Stimulated activated naive B cell treated with anti-CD40 and anti-IgM and Interleukin-4, amounts not matched to agents 10 μg/mL and 1 μg/mL and 100 μg/mL, for 72 hours (primary cell): ENCODE results near the gene TRIM54.

ENCODE experiments used
- ATAC-seq, 2 donors: fragments of 150-1000 bp; cut with Tn5 transposase; replicated peaks; 2 replicates each; pipeline ENCODE4 v1.10.0; 2021; ENCODE audit warnings: moderate library complexity in 1 of 2
- DNase-seq: peaks from one replicate; pipeline ENCODE4 v3.0.0; 2021
- H3K27ac Mint-ChIP-seq: one replicate; pipeline ENCODE4 v1.8.0; 2022; ENCODE audit warnings: mild to moderate bottlenecking, mixed read lengths
- H3K27me3 Mint-ChIP-seq, 2 donors: one replicate each; pipeline ENCODE4 v1.8.0; 2022; ENCODE audit warnings: mixed read lengths in 2 of 2
- H3K36me3 Mint-ChIP-seq, 2 donors: one replicate each; pipeline ENCODE4 v1.8.0; 2022; ENCODE audit warnings: mixed read lengths in 2 of 2, mild to moderate bottlenecking in 1 of 2
- H3K4me1 Mint-ChIP-seq, 2 donors: one replicate each; pipeline ENCODE4 v1.8.0; 2022; ENCODE audit warnings: mixed read lengths in 2 of 2, mild to moderate bottlenecking in 1 of 2
- H3K4me3 Mint-ChIP-seq, 2 donors: one replicate each; pipeline ENCODE4 v1.8.0; 2022; ENCODE audit warnings: mild to moderate bottlenecking in 2 of 2, mixed read lengths in 2 of 2, moderate library complexity in 1 of 2
- H3K9me3 Mint-ChIP-seq, 2 donors: one replicate each; pipeline ENCODE4 v1.8.0; 2022; ENCODE audit warnings: mixed read lengths in 2 of 2, mild to moderate bottlenecking in 1 of 2

TRIM54 gene, protein sequence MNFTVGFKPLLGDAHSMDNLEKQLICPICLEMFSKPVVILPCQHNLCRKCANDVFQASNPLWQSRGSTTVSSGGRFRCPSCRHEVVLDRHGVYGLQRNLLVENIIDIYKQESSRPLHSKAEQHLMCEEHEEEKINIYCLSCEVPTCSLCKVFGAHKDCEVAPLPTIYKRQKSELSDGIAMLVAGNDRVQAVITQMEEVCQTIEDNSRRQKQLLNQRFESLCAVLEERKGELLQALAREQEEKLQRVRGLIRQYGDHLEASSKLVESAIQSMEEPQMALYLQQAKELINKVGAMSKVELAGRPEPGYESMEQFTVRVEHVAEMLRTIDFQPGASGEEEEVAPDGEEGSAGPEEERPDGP

DNA sequence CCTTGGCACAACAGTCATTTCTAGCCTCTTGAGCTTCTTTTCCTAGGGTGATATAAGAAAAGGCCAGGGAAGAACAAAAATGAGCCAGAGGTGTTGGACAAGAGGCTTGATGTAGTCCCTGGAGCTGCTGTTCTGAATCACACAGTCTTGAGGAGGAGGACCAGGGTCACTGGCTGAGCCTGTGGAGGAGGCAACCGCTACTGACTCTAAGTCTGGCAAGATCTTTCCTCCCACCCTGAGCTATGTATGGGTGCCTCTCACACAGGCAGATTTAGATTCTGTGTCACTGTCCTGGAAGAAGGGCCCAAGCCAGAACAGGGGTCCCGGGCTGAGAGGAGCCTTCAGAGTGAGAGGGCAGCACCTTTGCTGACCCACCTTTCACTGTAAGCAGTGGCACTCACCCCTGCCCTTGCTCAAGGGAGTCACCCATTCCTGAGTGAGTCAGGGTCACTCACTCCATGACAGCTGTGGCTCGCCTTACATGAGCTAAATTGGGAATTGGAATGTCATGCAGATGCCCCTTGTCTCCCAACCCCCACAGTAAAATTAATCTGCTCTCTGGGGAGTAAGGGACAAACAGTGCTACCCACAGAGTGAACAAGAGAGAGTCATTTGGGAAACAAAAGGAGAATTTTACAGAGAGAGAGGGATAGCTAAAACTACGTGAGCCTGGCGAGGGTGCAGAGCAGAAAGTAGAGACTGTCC is at the start of gene TRIM54:
Gene TRIM54 (plus strand): TSS at position 575 of the 705 bp plus-strand sequence. CDS start 303 bp downstream, outside the sequence.
- Mint-ChIP-seq H3K36me3 (no peaks in the 10 kb centered on the region), H3K4me1 (peaks cover 5% of the 10 kb centered on the region in 2 donors), H3K27ac (no peak within 1 kb of the TSS), H3K27me3 (peaks cover 32 to 35% of the 10 kb centered on the region in 2 donors), H3K4me3 (no peak within 1 kb of the TSS), H3K9me3 (no peaks in the 10 kb centered on the region)
- no peak for ATAC-seq
- DNase-seq = no peak

DNA sequence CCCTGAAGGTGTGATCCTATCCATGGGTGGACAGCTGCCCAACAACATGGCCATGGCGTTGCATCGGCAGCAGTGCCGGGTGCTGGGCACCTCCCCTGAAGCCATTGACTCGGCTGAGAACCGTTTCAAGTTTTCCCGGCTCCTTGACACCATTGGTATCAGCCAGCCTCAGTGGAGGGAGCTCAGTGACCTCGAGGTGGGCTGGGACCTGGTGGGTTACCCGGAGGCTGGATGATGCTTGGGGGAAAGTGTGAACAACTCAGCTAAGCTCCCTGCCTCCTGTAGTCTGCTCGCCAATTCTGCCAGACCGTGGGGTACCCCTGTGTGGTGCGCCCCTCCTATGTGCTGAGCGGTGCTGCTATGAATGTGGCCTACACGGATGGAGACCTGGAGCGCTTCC is 48.9 kb upstream of the TRIM54 start:
- H3K4me3 Mint-ChIP-seq = no peak overlapping the region
- no peaks in the 10 kb centered on the region for H3K27me3 Mint-ChIP-seq
- no peaks in the 10 kb centered on the region for H3K9me3 Mint-ChIP-seq
- no peaks in the 10 kb centered on the region for H3K4me1 Mint-ChIP-seq
- peaks cover 51 to 67% of the 10 kb centered on the region in 2 donors for H3K36me3 Mint-ChIP-seq
- H3K27ac Mint-ChIP-seq = no peak overlapping the region
- ATAC-seq = no peak
- no peak for DNase-seq

DNA sequence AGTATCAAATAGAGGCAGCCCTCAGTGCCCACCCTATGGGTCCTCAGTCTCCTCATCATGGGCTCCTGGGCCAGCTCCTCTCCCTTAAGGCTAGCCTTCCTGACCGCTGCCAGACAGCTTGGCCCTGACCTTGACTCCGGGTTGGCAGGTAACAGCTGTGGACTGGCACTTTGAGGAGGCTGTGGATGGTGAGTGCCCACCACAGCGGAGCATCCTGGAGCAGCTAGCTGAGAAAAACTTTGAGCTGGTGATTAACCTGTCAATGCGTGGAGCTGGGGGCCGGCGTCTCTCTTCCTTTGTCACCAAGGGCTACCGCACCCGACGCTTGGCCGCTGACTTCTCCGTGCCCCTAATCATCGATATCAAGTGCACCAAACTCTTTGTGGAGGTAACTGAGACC is 46.1 kb upstream of the TRIM54 start:
- no peaks in the 10 kb centered on the region for H3K9me3 Mint-ChIP-seq
- H3K27me3 Mint-ChIP-seq = no peaks in the 10 kb centered on the region
- no peaks in the 10 kb centered on the region for H3K4me1 Mint-ChIP-seq
- DNase-seq = no peak
- peak overlapping the region in 1 of 2 donors; percentile 7 for H3K4me3 Mint-ChIP-seq
- no peak overlapping the region for H3K27ac Mint-ChIP-seq
- ATAC-seq = no peak
- H3K36me3 Mint-ChIP-seq = peaks cover 59 to 79% of the 10 kb centered on the region in 2 donors

DNA sequence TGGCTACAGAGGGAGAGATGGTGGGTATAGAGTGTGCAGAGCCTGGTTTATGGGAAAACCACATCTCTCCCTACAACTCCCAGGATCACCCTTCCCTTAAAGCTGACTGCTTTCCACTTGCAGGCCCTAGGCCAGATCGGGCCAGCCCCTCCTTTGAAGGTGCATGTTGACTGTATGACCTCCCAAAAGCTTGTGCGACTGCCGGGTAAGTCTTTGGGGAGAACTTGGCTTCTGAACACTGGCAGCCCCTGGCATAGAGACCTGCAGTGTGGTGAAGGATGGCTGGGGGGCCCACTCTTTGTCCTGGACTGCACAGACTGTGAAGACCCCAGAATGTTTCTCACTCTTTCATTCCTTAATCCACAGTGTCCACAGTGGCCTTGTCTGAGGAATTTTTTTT is 45.6 kb upstream of the TRIM54 start:
- ATAC-seq (no peak), DNase-seq (no peak)
- Mint-ChIP-seq H3K9me3 (no peaks in the 10 kb centered on the region), H3K27me3 (no peaks in the 10 kb centered on the region), H3K27ac (no peak overlapping the region), H3K4me1 (no peaks in the 10 kb centered on the region), H3K4me3 (no peak overlapping the region), H3K36me3 (peaks cover 60 to 78% of the 10 kb centered on the region in 2 donors)

DNA sequence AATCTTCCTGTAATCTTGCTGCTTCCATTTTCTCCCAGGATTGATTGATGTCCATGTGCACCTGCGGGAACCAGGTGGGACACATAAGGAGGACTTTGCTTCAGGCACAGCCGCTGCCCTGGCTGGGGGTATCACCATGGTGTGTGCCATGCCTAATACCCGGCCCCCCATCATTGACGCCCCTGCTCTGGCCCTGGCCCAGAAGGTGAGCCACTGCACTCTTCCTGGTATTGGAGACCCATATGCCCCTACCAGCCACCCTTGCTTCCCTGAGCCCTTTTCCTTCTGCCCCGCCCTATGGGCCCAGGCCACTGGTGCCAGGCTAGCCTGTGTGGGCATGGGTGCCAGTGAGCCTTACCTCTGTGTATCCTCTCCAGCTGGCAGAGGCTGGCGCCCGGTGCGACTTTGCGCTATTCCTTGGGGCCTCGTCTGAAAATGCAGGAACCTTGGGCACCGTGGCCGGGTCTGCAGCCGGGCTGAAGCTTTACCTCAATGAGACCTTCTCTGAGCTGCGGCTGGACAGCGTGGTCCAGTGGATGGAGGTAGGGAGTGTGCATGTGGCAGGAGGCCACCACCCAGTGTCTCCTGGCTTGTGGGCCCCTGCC is 44.8 kb upstream of the TRIM54 start:
- H3K4me1 Mint-ChIP-seq = no peaks in the 10 kb centered on the region
- no peak for DNase-seq
- H3K9me3 Mint-ChIP-seq = no peaks in the 10 kb centered on the region
- peaks cover 62 to 76% of the 10 kb centered on the region in 2 donors for H3K36me3 Mint-ChIP-seq
- no peak overlapping the region for H3K4me3 Mint-ChIP-seq
- no peaks in the 10 kb centered on the region for H3K27me3 Mint-ChIP-seq
- no peak overlapping the region for H3K27ac Mint-ChIP-seq
- ATAC-seq = no peak

DNA sequence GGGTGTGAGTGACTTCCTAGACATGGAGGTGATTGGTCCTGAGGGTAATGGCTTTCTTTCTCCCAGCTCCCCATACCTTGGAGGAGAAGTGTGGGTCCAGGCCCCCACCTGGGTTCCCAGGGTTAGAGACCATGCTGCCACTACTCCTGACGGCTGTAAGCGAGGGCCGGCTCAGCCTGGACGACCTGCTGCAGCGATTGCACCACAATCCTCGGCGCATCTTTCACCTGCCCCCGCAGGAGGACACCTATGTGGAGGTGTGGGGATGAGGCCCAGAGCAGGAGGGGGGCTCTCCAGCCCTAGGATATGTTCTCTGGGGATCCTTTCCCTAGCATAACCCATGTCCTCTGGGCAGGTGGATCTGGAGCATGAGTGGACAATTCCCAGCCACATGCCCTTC is 43.3 kb upstream of the TRIM54 start:
- no peaks in the 10 kb centered on the region for H3K4me1 Mint-ChIP-seq
- no peaks in the 10 kb centered on the region for H3K27me3 Mint-ChIP-seq
- DNase-seq (no peak), ATAC-seq (no peak)
- H3K36me3 Mint-ChIP-seq = peaks cover 66 to 75% of the 10 kb centered on the region in 2 donors
- H3K9me3 Mint-ChIP-seq = no peaks in the 10 kb centered on the region
- H3K27ac Mint-ChIP-seq = no peak overlapping the region
- H3K4me3 Mint-ChIP-seq = no peak overlapping the region

DNA sequence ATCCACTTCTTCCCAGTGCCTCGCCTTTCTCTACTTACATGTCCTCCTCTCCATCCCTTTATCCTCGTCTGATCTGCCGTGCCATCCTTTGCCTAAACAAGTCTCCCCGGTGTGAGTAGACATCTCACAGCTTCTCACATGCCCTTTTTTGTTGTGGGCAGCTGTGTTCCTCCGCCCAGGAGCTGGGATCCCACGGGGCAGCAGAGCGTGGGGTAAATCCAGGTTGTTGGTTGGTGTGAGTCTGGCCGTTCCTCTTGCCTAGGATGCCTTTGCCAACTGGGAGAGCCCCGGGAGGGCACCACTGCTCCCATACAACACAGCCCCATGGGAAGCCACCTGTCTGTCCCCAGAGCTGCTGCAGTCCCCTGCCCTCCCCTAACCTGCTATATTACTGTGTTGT is 41.8 kb upstream of the TRIM54 start:
- DNase-seq (no peak), ATAC-seq (no peak)
- Mint-ChIP-seq H3K36me3 (peaks cover 66 to 77% of the 10 kb centered on the region in 2 donors), H3K27ac (no peak overlapping the region), H3K27me3 (no peaks in the 10 kb centered on the region), H3K4me3 (no peak overlapping the region), H3K9me3 (no peaks in the 10 kb centered on the region), H3K4me1 (no peaks in the 10 kb centered on the region)

DNA sequence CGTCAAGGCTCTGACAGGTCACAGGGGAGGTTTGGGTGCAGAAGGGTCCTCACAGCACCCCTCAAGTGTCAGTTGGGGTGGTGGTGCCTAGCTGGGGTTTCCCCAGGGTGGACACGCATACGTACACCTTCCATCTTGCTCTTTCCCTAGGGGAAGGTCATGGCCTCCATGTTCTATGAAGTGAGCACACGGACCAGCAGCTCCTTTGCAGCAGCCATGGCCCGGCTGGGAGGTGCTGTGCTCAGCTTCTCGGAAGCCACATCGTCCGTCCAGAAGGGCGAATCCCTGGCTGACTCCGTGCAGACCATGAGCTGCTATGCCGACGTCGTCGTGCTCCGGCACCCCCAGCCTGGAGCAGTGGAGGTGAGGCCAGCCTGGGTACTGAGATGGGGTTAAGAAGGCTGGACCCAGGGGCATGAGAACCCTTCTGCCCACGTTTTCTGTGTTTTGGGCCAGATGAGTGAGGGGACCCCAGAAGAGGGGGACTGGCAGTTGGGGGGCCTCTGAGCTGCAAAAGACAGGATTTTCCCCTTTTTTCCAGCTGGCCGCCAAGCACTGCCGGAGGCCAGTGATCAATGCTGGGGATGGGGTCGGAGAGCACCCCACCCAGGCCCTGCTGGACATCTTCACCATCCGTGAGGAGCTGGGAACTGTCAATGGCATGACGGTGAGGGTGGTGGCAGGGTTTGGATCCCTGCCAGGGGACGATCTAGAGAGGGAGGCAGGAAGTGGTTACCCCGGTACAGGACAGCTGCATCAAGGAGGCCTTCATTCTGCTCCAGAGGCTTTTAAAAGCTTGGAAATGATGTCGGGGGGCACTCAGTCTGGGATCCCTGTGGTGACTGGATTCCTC is 40.2 kb upstream of the TRIM54 start:
- Mint-ChIP-seq H3K27ac (no peak overlapping the region), H3K4me1 (no peaks in the 10 kb centered on the region)
- no peak for DNase-seq

DNA sequence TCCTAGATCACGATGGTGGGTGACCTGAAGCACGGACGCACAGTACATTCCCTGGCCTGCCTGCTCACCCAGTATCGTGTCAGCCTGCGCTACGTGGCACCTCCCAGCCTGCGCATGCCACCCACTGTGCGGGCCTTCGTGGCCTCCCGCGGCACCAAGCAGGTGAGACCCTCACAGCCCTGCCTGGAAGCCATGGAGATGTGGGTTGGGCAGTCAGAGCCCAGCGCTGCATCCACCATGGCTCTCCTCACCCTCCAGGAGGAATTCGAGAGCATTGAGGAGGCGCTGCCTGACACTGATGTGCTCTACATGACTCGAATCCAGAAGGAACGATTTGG is 39.6 kb upstream of the TRIM54 start:
- ATAC-seq (no peak), DNase-seq (no peak)
- Mint-ChIP-seq H3K4me3 (no peak overlapping the region), H3K27me3 (no peaks in the 10 kb centered on the region), H3K36me3 (peaks cover 54 to 62% of the 10 kb centered on the region in 2 donors), H3K9me3 (no peaks in the 10 kb centered on the region), H3K4me1 (no peaks in the 10 kb centered on the region), H3K27ac (no peak overlapping the region)

More for the DNA sequence above, 40.2 kb upstream of the TRIM54 start:
- ATAC-seq = no peak
- Mint-ChIP-seq H3K9me3 (no peaks in the 10 kb centered on the region), H3K4me3 (no peak overlapping the region), H3K27me3 (no peaks in the 10 kb centered on the region), H3K36me3 (peaks cover 59 to 68% of the 10 kb centered on the region in 2 donors)

DNA sequence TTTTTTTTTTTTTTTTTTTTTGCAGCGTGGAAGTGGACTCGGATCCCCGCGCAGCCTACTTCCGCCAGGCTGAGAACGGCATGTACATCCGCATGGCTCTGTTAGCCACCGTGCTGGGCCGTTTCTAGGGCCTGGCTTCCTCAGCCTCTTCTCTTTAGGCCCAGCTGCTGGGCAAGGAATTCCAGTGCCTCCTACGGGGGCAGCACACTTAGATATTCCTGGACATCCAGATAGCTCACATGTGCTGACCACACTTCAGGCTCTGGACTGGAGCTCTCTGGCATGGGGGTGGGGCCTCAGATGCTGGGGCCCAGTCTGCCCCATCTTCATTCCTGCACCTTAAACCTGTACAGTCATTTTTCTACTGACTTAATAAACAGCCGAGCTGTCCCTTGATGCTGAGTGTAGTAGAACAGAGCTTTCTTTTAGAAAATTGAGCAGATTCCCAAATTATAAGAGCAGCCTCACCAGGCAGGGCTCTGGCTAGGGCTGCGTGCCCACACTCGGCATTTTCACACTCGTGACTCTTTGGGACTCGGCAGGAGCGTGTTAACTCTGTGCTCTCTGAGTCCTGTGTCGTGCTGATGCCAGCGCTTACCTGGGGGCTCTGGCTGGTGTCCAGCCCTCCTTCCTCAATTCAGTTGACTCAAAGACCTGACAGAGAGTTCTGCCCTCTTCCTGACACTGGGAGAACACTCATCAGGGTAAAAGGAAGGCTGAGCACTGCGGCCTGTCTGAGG is 38.7 kb upstream of the TRIM54 start:
- no peak for DNase-seq
- no peak overlapping the region for H3K4me3 Mint-ChIP-seq
- peaks cover 48 to 52% of the 10 kb centered on the region in 2 donors for H3K36me3 Mint-ChIP-seq
- H3K27ac Mint-ChIP-seq = no peak overlapping the region
- no peaks in the 10 kb centered on the region for H3K27me3 Mint-ChIP-seq
- no peaks in the 10 kb centered on the region for H3K4me1 Mint-ChIP-seq
- ATAC-seq = no peak
- no peaks in the 10 kb centered on the region for H3K9me3 Mint-ChIP-seq

DNA sequence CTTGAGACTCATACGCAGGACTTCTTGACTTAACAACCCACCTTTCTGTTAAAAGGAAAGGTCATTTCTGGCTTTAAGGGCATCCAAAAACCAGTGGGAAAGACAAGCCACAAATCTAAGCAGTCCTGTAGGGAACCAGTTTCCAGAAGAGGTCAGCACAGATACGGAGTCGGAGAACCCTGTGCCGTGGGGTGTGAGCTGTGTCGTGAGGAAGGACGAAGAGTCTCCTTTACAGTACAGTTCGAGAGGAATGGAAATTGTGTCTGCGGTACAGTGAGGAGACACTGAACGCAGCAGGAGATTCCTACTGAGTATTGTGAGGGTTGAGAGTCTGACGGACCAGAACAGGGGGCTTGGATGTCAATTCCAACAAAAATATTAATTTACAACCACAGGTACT is 37.1 kb upstream of the TRIM54 start:
- DNase-seq (no peak), ATAC-seq (no peak)
- Mint-ChIP-seq H3K27me3 (peaks cover 7 to 9% of the 10 kb centered on the region in 2 donors), H3K4me1 (no peaks in the 10 kb centered on the region), H3K27ac (no peak overlapping the region), H3K36me3 (peaks cover 44% of the 10 kb centered on the region in 2 donors), H3K4me3 (no peak overlapping the region), H3K9me3 (no peaks in the 10 kb centered on the region)

DNA sequence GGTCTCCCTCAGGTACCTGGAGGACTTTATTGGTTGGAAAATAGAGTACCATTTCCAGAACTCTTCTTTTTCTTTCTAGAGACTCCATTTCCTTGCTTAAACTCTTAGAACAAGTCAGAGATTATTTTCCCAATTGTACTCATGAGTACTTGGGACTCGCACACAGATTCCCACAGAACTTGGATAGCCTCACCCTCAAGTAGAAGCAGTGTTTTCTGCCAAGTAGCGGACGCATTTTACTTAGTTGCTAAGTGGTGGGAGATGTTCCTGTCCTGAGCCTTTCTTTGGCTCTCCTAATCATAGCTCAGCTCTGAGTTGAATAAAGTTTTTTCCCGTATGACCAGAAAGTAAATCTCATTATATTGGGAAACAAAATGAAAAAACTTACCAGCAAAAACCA is 36.6 kb upstream of the TRIM54 start:
- H3K4me3 Mint-ChIP-seq = no peak overlapping the region
- H3K27ac Mint-ChIP-seq = no peak overlapping the region
- H3K9me3 Mint-ChIP-seq = no peaks in the 10 kb centered on the region
- no peak for ATAC-seq
- peaks cover 0 to 2% of the 10 kb centered on the region in 2 donors for H3K4me1 Mint-ChIP-seq
- DNase-seq = no peak
- H3K27me3 Mint-ChIP-seq = peaks cover 9 to 15% of the 10 kb centered on the region in 2 donors
- peaks cover 39% of the 10 kb centered on the region in 2 donors for H3K36me3 Mint-ChIP-seq

DNA sequence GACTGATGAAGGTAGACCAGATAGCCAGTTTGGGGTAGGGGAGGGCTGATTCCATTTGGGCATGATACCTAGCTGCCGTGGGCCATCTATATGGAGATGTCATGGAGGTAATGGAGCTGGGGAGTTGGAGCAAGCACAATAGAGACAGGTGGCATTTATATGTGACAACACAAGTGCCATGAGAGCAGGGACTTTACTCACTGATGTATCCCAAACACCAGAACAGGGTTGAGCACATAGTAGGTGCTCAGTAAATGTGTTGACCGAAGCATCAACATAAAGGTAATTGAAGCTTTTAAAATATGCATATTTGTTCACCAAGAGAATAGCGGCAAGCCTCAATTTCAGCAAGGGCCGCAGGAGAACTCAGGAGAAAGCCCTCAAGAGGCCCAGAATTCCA is 34.3 kb upstream of the TRIM54 start:
- H3K4me3 Mint-ChIP-seq = no peak overlapping the region
- no peak overlapping the region for H3K27ac Mint-ChIP-seq
- DNase-seq = no peak
- no peak for ATAC-seq
- peaks cover 18 to 19% of the 10 kb centered on the region in 2 donors for H3K36me3 Mint-ChIP-seq
- H3K27me3 Mint-ChIP-seq = peaks cover 21 to 27% of the 10 kb centered on the region in 2 donors
- peaks cover 0 to 4% of the 10 kb centered on the region in 2 donors for H3K4me1 Mint-ChIP-seq
- no peaks in the 10 kb centered on the region for H3K9me3 Mint-ChIP-seq
